Activated gamma-delta T cell treated with anti-CD3 and anti-CD28 coated beads, Interleukin-2, amount 50 U/mL, for 16 hours (primary cell): ENCODE data around the gene DDRGK1.
"Not testable (repeated sequence)": the region's sequence is repeated elsewhere in the genome, so short reads cannot be mapped to it uniquely, and the experiment has no call there.

Experiments
- DNase-seq: peaks from one replicate; pipeline ENCODE4 v3.0.0-alpha.2; 2020; ENCODE audit warnings: low read depth

Gene DDRGK1

GRCh38 chr20:3164763-3165410 is 39.6 kb downstream of the DDRGK1 start:
- DNase-seq = no peak

- no peak for DNase-seq
Measured at GRCh38 chr20:3164043-3164762, 40.3 kb downstream of the DDRGK1 start.

GRCh38 chr20:3163099-3164042 is 41.1 kb downstream of the DDRGK1 start:
- DNase-seq = no peak

GRCh38 chr20:3162080-3162611 is 42.3 kb downstream of the DDRGK1 start:
- no peak for DNase-seq

- DNase-seq = no peak
Measured at GRCh38 chr20:3161316-3162079, 43.0 kb downstream of the DDRGK1 start.

GRCh38 chr20:3160418-3160817 is 44.1 kb downstream of the DDRGK1 start:
- no peak for DNase-seq

- DNase-seq = no peak
Measured at GRCh38 chr20:3158968-3159431, 45.5 kb downstream of the DDRGK1 start.

- no peak for DNase-seq
Measured at GRCh38 chr20:3157817-3158216, 46.7 kb downstream of the DDRGK1 start.

- DNase-seq = no peak
Measured at GRCh38 chr20:3156811-3157619, 47.5 kb downstream of the DDRGK1 start.

GRCh38 chr20:3152057-3152644 is 52.3 kb downstream of the DDRGK1 start:
- DNase-seq = not testable (repeated sequence)

- no peak for DNase-seq
Measured at GRCh38 chr20:3150908-3151307, 53.6 kb downstream of the DDRGK1 start.

- no peak for DNase-seq
Measured at GRCh38 chr20:3146732-3147341, 57.6 kb downstream of the DDRGK1 start.

GRCh38 chr20:3141757-3142156 is 62.7 kb downstream of the DDRGK1 start:
- DNase-seq = no peak
